SK-N-SH treated with all-trans-retinoic acid at 6 μM for 48 hours (cell line): Measurements from ENCODE around the gene MFAP4.

Experiments used
- ESRRG ChIP-seq: fragments of 250-450 bp; sonication (Bioruptor Pico); IDR thresholded peaks from 2 replicates; pipeline ENCODE4 v1.6.1; 2021; ENCODE audit warnings: mild to moderate bottlenecking
- OSR1 ChIP-seq: fragments of 250-450 bp; sonication (Bioruptor Pico); IDR thresholded peaks from 2 replicates; pipeline ENCODE4 v1.8.0; 2022; ENCODE audit warnings: moderate library complexity, mild to moderate bottlenecking, inconsistent platforms
- PPARA ChIP-seq: fragments of 250-450 bp; sonication (Bioruptor Pico); IDR thresholded peaks from 2 replicates; pipeline ENCODE4 v1.5.0; 2020; ENCODE audit warnings: mild to moderate bottlenecking, borderline replicate concordance
- RARB ChIP-seq: fragments of 250-450 bp; sonication (Bioruptor Pico); IDR thresholded peaks from 2 replicates; pipeline ENCODE4 v1.8.0; 2021; ENCODE audit warnings: mild to moderate bottlenecking, moderate library complexity
- SNAI2 ChIP-seq: fragments of 250-450 bp; sonication (Bioruptor Pico); IDR thresholded peaks from 2 replicates; pipeline ENCODE4 v1.5.0; 2020; ENCODE audit warnings: mild to moderate bottlenecking, moderate library complexity
- TOX ChIP-seq: fragments of 250-450 bp; sonication (Bioruptor Pico); IDR thresholded peaks from 2 replicates; pipeline ENCODE4 v1.8.0; 2021; ENCODE audit warnings: mild to moderate bottlenecking, moderate library complexity, borderline replicate concordance
- ZC3H10 ChIP-seq: fragments of 250-450 bp; sonication (Bioruptor Pico); IDR thresholded peaks from 2 replicates; pipeline ENCODE4 v1.5.1; 2021; ENCODE audit warnings: mild to moderate bottlenecking, moderate library complexity
- ZFP3 ChIP-seq: fragments of 250-450 bp; sonication (Bioruptor Pico); IDR thresholded peaks from 2 replicates; pipeline ENCODE4 v1.5.0; 2020; ENCODE audit warnings: mild to moderate bottlenecking, moderate library complexity
- ZNF70 ChIP-seq: fragments of 450-650 bp; formaldehyde crosslinking; IDR thresholded peaks from 2 replicates; pipeline ENCODE4 v1.5.0; 2020; ENCODE audit warnings: mild to moderate bottlenecking, moderate library complexity
- ZNF8 ChIP-seq: fragments of 450-650 bp; formaldehyde crosslinking; IDR thresholded peaks from 2 replicates; pipeline ENCODE4 v1.5.0; 2020; ENCODE audit warnings: mild to moderate bottlenecking, moderate library complexity
- TF ChIP-seq, protein P1 (sequence below): fragments of 250-450 bp; sonication (Bioruptor Pico); IDR thresholded peaks from 2 replicates; pipeline ENCODE4 v1.8.0; 2021; ENCODE audit warnings: low read depth, mild to moderate bottlenecking, moderate library complexity, borderline replicate concordance
- TF ChIP-seq, protein P2 (sequence below): fragments of 250-450 bp; sonication (Bioruptor Pico); IDR thresholded peaks from 2 replicates; pipeline ENCODE4 v1.5.1; 2020; ENCODE audit warnings: low read depth, mild to moderate bottlenecking, moderate library complexity
- TF ChIP-seq, protein P3 (sequence below): fragments of 250-450 bp; sonication (Bioruptor Pico); IDR thresholded peaks from 2 replicates; pipeline ENCODE4 v1.8.0; 2020; ENCODE audit warnings: mild to moderate bottlenecking, moderate library complexity, borderline replicate concordance
- TF ChIP-seq, protein P4 (sequence below): fragments of 250-450 bp; sonication (Bioruptor Pico); IDR thresholded peaks from 2 replicates; pipeline ENCODE4 v1.5.0; 2020; ENCODE audit warnings: mild to moderate bottlenecking, moderate library complexity

DNA sequence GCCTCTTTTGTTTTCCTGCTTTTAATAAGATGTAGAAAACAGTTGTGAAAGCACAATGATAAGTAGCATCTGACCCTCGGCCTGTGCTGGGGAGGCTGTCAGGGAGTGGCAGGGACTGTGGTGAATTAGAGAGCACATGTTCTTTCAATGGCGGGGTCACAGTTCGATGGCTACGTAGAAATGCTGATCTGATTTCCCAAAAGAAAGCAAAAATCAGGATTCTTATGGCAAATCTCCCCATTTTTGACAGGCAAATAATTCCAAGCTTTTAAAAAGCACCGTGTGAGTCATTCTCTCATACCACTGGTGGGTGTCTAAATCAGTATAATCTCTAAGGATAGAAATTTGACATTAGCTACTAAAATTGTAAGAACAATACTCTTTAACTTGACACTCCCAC lies 12.9 kb downstream of the MFAP4 start:
- TF ChIP-seq, protein P1, sequence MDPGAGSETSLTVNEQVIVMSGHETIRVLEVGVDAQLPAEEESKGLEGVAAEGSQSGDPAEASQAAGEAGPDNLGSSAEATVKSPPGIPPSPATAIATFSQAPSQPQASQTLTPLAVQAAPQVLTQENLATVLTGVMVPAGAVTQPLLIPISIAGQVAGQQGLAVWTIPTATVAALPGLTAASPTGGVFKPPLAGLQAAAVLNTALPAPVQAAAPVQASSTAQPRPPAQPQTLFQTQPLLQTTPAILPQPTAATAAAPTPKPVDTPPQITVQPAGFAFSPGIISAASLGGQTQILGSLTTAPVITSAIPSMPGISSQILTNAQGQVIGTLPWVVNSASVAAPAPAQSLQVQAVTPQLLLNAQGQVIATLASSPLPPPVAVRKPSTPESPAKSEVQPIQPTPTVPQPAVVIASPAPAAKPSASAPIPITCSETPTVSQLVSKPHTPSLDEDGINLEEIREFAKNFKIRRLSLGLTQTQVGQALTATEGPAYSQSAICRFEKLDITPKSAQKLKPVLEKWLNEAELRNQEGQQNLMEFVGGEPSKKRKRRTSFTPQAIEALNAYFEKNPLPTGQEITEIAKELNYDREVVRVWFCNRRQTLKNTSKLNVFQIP (CRISPR knock-in tag), result no peak
- TF ChIP-seq ZFP3 (CRISPR knock-in tag) (no peak), RARB (CRISPR knock-in tag) (no peak), ZNF70 (CRISPR knock-in tag) (no peak), PPARA (CRISPR knock-in tag) (no peak), OSR1 (CRISPR knock-in tag) (no peak), ESRRG (CRISPR knock-in tag) (no peak), ZNF8 (CRISPR knock-in tag) (no peak), SNAI2 (CRISPR knock-in tag) (no peak), TOX (CRISPR knock-in tag) (no peak), ZC3H10 (CRISPR knock-in tag) (no peak)
- TF ChIP-seq, protein P2, sequence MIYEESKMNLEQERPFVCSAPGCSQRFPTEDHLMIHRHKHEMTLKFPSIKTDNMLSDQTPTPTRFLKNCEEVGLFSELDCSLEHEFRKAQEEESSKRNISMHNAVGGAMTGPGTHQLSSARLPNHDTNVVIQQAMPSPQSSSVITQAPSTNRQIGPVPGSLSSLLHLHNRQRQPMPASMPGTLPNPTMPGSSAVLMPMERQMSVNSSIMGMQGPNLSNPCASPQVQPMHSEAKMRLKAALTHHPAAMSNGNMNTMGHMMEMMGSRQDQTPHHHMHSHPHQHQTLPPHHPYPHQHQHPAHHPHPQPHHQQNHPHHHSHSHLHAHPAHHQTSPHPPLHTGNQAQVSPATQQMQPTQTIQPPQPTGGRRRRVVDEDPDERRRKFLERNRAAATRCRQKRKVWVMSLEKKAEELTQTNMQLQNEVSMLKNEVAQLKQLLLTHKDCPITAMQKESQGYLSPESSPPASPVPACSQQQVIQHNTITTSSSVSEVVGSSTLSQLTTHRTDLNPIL (CRISPR knock-in tag), result no peak
- TF ChIP-seq, protein P3, sequence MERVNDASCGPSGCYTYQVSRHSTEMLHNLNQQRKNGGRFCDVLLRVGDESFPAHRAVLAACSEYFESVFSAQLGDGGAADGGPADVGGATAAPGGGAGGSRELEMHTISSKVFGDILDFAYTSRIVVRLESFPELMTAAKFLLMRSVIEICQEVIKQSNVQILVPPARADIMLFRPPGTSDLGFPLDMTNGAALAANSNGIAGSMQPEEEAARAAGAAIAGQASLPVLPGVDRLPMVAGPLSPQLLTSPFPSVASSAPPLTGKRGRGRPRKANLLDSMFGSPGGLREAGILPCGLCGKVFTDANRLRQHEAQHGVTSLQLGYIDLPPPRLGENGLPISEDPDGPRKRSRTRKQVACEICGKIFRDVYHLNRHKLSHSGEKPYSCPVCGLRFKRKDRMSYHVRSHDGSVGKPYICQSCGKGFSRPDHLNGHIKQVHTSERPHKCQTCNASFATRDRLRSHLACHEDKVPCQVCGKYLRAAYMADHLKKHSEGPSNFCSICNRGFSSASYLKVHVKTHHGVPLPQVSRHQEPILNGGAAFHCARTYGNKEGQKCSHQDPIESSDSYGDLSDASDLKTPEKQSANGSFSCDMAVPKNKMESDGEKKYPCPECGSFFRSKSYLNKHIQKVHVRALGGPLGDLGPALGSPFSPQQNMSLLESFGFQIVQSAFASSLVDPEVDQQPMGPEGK, result no peak
- TF ChIP-seq, protein P4, sequence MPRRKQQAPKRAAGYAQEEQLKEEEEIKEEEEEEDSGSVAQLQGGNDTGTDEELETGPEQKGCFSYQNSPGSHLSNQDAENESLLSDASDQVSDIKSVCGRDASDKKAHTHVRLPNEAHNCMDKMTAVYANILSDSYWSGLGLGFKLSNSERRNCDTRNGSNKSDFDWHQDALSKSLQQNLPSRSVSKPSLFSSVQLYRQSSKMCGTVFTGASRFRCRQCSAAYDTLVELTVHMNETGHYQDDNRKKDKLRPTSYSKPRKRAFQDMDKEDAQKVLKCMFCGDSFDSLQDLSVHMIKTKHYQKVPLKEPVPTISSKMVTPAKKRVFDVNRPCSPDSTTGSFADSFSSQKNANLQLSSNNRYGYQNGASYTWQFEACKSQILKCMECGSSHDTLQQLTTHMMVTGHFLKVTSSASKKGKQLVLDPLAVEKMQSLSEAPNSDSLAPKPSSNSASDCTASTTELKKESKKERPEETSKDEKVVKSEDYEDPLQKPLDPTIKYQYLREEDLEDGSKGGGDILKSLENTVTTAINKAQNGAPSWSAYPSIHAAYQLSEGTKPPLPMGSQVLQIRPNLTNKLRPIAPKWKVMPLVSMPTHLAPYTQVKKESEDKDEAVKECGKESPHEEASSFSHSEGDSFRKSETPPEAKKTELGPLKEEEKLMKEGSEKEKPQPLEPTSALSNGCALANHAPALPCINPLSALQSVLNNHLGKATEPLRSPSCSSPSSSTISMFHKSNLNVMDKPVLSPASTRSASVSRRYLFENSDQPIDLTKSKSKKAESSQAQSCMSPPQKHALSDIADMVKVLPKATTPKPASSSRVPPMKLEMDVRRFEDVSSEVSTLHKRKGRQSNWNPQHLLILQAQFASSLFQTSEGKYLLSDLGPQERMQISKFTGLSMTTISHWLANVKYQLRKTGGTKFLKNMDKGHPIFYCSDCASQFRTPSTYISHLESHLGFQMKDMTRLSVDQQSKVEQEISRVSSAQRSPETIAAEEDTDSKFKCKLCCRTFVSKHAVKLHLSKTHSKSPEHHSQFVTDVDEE (CRISPR knock-in tag), result no peak
